ENCODE data around the gene TLE3. TPM values are rescaled to one million over a fixed set of nuclear protein-coding genes. Genes with fewer than 3 reads are reported as not detected.

Gene TLE3
- polyA plus RNA-seq, 1 donor = 47.1 TPM

GRCh38 chr15:70020229-70020628 is 77.5 kb downstream of the TLE3 start:
- H3K9me3 ChIP-seq (ENCODE audit: control insufficient read depth, low read depth, low read length) = no peaks in the 10 kb centered on the region
- 89% methylated on average over 1 of the region's 5 CpGs for WGBS (ENCODE audit: insufficient coverage, low lambda C conversion rate)
- peaks cover 4% of the 10 kb centered on the region for H3K4me1 ChIP-seq (ENCODE audit: control insufficient read depth, insufficient read depth, low read length)

GRCh38 chr15:70018646-70019600 is 78.8 kb downstream of the TLE3 start:
- no peak overlapping the region for H3K4me3 ChIP-seq (ENCODE audit: low read length)
- DNase-seq = no peak
- H3K36me3 ChIP-seq (ENCODE audit: control insufficient read depth, insufficient read depth, low read length) = no peaks in the 10 kb centered on the region
- no CpG with 5 or more reads among the region's 9 CpGs for WGBS (ENCODE audit: insufficient coverage, low lambda C conversion rate)
- H3K27me3 ChIP-seq (ENCODE audit: control insufficient read depth, insufficient read depth, low read length) = peaks cover 4% of the 10 kb centered on the region
- peaks cover 4% of the 10 kb centered on the region for H3K4me1 ChIP-seq (ENCODE audit: control insufficient read depth, insufficient read depth, low read length)
- H3K27ac ChIP-seq (ENCODE audit: low read length) = no peak overlapping the region
- no peaks in the 10 kb centered on the region for H3K9me3 ChIP-seq (ENCODE audit: control insufficient read depth, low read depth, low read length)

More at GRCh38 chr15:70020229-70020628, 77.5 kb downstream of the TLE3 start:
- DNase-seq = no peak
- Histone ChIP-seq H3K36me3 (ENCODE audit: control insufficient read depth, insufficient read depth, low read length) (no peaks in the 10 kb centered on the region), H3K27me3 (ENCODE audit: control insufficient read depth, insufficient read depth, low read length) (peaks cover 14% of the 10 kb centered on the region), H3K4me3 (ENCODE audit: low read length) (no peak overlapping the region), H3K27ac (ENCODE audit: low read length) (no peak overlapping the region)

- Histone ChIP-seq H3K27ac (ENCODE audit: low read length) (no peak overlapping the region), H3K9me3 (ENCODE audit: control insufficient read depth, low read depth, low read length) (no peaks in the 10 kb centered on the region), H3K27me3 (ENCODE audit: control insufficient read depth, insufficient read depth, low read length) (peaks cover 4% of the 10 kb centered on the region), H3K36me3 (ENCODE audit: control insufficient read depth, insufficient read depth, low read length) (no peaks in the 10 kb centered on the region), H3K4me3 (ENCODE audit: low read length) (no peak overlapping the region), H3K4me1 (ENCODE audit: control insufficient read depth, insufficient read depth, low read length) (no peaks in the 10 kb centered on the region)
- no CpG with 5 or more reads among the region's 2 CpGs for WGBS (ENCODE audit: insufficient coverage, low lambda C conversion rate)
- DNase-seq = no peak
Observed at GRCh38 chr15:70017801-70018200, 79.9 kb downstream of the TLE3 start.

GRCh38 chr15:70017025-70017424 is 80.7 kb downstream of the TLE3 start:
- WGBS (ENCODE audit: insufficient coverage, low lambda C conversion rate) = no CpG with 5 or more reads among the region's 4 CpGs
- Histone ChIP-seq H3K36me3 (ENCODE audit: control insufficient read depth, insufficient read depth, low read length) (no peaks in the 10 kb centered on the region), H3K27me3 (ENCODE audit: control insufficient read depth, insufficient read depth, low read length) (peaks cover 3% of the 10 kb centered on the region), H3K27ac (ENCODE audit: low read length) (no peak overlapping the region), H3K9me3 (ENCODE audit: control insufficient read depth, low read depth, low read length) (no peaks in the 10 kb centered on the region), H3K4me1 (ENCODE audit: control insufficient read depth, insufficient read depth, low read length) (no peaks in the 10 kb centered on the region), H3K4me3 (ENCODE audit: low read length) (no peak overlapping the region)
- DNase-seq = no peak

GRCh38 chr15:70016511-70016994 is 81.2 kb downstream of the TLE3 start:
- WGBS (ENCODE audit: insufficient coverage, low lambda C conversion rate) = 20% methylated on average over 1 of the region's 6 CpGs
- Histone ChIP-seq H3K36me3 (ENCODE audit: control insufficient read depth, insufficient read depth, low read length) (no peaks in the 10 kb centered on the region), H3K27me3 (ENCODE audit: control insufficient read depth, insufficient read depth, low read length) (peaks cover 3% of the 10 kb centered on the region), H3K27ac (ENCODE audit: low read length) (no peak overlapping the region), H3K9me3 (ENCODE audit: control insufficient read depth, low read depth, low read length) (no peaks in the 10 kb centered on the region), H3K4me3 (ENCODE audit: low read length) (no peak overlapping the region), H3K4me1 (ENCODE audit: control insufficient read depth, insufficient read depth, low read length) (no peaks in the 10 kb centered on the region)
- DNase-seq = no peak

- peaks cover 3% of the 10 kb centered on the region for H3K27me3 ChIP-seq (ENCODE audit: control insufficient read depth, insufficient read depth, low read length)
- no peak overlapping the region for H3K4me3 ChIP-seq (ENCODE audit: low read length)
- no peak for DNase-seq
- H3K36me3 ChIP-seq (ENCODE audit: control insufficient read depth, insufficient read depth, low read length) = no peaks in the 10 kb centered on the region
- H3K9me3 ChIP-seq (ENCODE audit: control insufficient read depth, low read depth, low read length) = no peaks in the 10 kb centered on the region
- H3K27ac ChIP-seq (ENCODE audit: low read length) = no peak overlapping the region
- no peaks in the 10 kb centered on the region for H3K4me1 ChIP-seq (ENCODE audit: control insufficient read depth, insufficient read depth, low read length)
- WGBS (ENCODE audit: insufficient coverage, low lambda C conversion rate) = no CpG with 5 or more reads among the region's 9 CpGs
Observed at GRCh38 chr15:70014860-70015490, 82.7 kb downstream of the TLE3 start.

- Histone ChIP-seq H3K27me3 (ENCODE audit: control insufficient read depth, insufficient read depth, low read length) (peaks cover 3% of the 10 kb centered on the region), H3K4me1 (ENCODE audit: control insufficient read depth, insufficient read depth, low read length) (no peaks in the 10 kb centered on the region), H3K36me3 (ENCODE audit: control insufficient read depth, insufficient read depth, low read length) (no peaks in the 10 kb centered on the region), H3K9me3 (ENCODE audit: control insufficient read depth, low read depth, low read length) (no peaks in the 10 kb centered on the region), H3K27ac (ENCODE audit: low read length) (no peak overlapping the region), H3K4me3 (ENCODE audit: low read length) (no peak overlapping the region)
- WGBS (ENCODE audit: insufficient coverage, low lambda C conversion rate) = no CpG with 5 or more reads among the region's 6 CpGs
- no peak for DNase-seq
Observed at GRCh38 chr15:70014331-70014730, 83.4 kb downstream of the TLE3 start.

- no peaks in the 10 kb centered on the region for H3K9me3 ChIP-seq (ENCODE audit: control insufficient read depth, low read depth, low read length)
- H3K36me3 ChIP-seq (ENCODE audit: control insufficient read depth, insufficient read depth, low read length) = no peaks in the 10 kb centered on the region
- peaks cover 3% of the 10 kb centered on the region for H3K27me3 ChIP-seq (ENCODE audit: control insufficient read depth, insufficient read depth, low read length)
- no peak overlapping the region for H3K4me3 ChIP-seq (ENCODE audit: low read length)
- no peaks in the 10 kb centered on the region for H3K4me1 ChIP-seq (ENCODE audit: control insufficient read depth, insufficient read depth, low read length)
- no peak overlapping the region for H3K27ac ChIP-seq (ENCODE audit: low read length)
- 100% methylated on average over 1 of the region's 8 CpGs for WGBS (ENCODE audit: insufficient coverage, low lambda C conversion rate)
- no peak for DNase-seq
Observed at GRCh38 chr15:70013656-70014313, 83.9 kb downstream of the TLE3 start.

- H3K9me3 ChIP-seq (ENCODE audit: control insufficient read depth, low read depth, low read length) = no peaks in the 10 kb centered on the region
- no peak overlapping the region for H3K27ac ChIP-seq (ENCODE audit: low read length)
- WGBS (ENCODE audit: insufficient coverage, low lambda C conversion rate) = 80% methylated on average over 1 of the region's 4 CpGs
- no peaks in the 10 kb centered on the region for H3K36me3 ChIP-seq (ENCODE audit: control insufficient read depth, insufficient read depth, low read length)
- DNase-seq = no peak
- H3K27me3 ChIP-seq (ENCODE audit: control insufficient read depth, insufficient read depth, low read length) = peaks cover 3% of the 10 kb centered on the region
- H3K4me3 ChIP-seq (ENCODE audit: low read length) = no peak overlapping the region
- no peaks in the 10 kb centered on the region for H3K4me1 ChIP-seq (ENCODE audit: control insufficient read depth, insufficient read depth, low read length)
Observed at GRCh38 chr15:70012895-70013294, 84.8 kb downstream of the TLE3 start.

GRCh38 chr15:70008697-70009290 is 88.9 kb downstream of the TLE3 start:
- peaks cover 2% of the 10 kb centered on the region for H3K27me3 ChIP-seq (ENCODE audit: control insufficient read depth, insufficient read depth, low read length)
- WGBS (ENCODE audit: insufficient coverage, low lambda C conversion rate) = 100% methylated on average over 1 of the region's 3 CpGs
- no peaks in the 10 kb centered on the region for H3K4me1 ChIP-seq (ENCODE audit: control insufficient read depth, insufficient read depth, low read length)
- no peaks in the 10 kb centered on the region for H3K9me3 ChIP-seq (ENCODE audit: control insufficient read depth, low read depth, low read length)
- DNase-seq = no peak
- H3K4me3 ChIP-seq (ENCODE audit: low read length) = no peak overlapping the region
- H3K27ac ChIP-seq (ENCODE audit: low read length) = no peak overlapping the region
- no peaks in the 10 kb centered on the region for H3K36me3 ChIP-seq (ENCODE audit: control insufficient read depth, insufficient read depth, low read length)
